ENCODE measurements around the gene PAX4.

Gene PAX4, protein sequence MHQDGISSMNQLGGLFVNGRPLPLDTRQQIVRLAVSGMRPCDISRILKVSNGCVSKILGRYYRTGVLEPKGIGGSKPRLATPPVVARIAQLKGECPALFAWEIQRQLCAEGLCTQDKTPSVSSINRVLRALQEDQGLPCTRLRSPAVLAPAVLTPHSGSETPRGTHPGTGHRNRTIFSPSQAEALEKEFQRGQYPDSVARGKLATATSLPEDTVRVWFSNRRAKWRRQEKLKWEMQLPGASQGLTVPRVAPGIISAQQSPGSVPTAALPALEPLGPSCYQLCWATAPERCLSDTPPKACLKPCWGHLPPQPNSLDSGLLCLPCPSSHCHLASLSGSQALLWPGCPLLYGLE
- 0 to 0.07 (median 0) reads per million in 18 experiments for total RNA-seq

- DNase-seq = no peak
Measured at GRCh38 chr7:127618042-127618441, at the start of gene PAX4. TSS of gene PAX4 (minus strand) at chr7:127618142. CDS start at chr7:127615928, 2,214 bp downstream.

- DNase-seq = peak in 1 of 2 donors; percentile 32
Measured at GRCh38 chr7:127667017-127667670, 49.2 kb upstream of the PAX4 start.

- DNase-seq = no peak
Measured at GRCh38 chr7:127666602-127667001, 48.7 kb upstream of the PAX4 start.

DNA sequence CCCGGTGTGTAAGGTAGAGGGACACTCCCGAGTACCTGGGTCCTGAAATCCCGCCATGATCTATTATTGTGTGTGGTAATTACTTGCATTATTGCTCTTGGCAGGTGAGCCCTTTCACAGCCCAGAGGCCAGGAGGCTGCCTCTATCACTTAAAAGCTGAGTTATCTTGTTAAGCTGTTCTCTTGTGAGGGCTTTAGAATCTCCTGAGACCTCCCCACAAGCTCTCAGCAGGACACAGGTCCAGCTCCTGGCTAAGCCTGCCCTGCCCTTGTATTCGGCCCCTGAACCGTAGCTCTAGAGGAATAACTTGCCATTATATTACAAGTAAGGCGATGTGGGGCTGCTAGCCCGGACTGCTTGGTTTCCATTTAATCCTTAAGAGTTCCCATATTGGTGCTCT is 48.0 kb upstream of the PAX4 start:
- DNase-seq = no peak

DNA sequence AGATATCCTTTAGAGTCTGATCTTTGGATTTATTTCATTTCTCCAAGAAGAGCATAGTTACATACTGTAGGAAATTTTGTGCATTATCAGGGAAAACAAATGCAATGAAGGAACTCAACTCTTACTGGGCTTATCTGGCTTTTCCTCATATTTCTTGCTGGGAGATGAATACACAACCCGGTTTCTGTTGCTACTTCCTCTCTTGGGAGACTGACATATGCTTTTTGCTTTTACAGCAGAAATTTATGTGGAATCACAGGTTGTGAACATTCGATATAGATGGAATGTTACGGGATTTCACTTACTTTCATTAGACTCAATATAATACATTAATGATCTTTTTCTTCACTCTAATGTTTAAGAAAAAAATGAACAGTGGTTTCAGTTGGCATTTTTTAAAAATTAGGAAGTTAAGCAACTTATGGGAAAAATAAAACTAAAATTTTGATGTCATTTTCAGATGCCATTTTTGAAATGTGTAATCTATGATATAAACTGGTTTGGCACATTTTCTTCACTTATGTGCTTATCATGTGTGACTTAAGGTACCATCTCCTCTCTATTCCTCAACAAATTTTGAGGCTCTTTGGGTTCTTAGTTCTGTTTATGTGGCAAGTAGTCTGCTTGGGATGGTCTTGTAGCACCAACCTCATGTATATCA is 41.2 kb upstream of the PAX4 start:
- peak; percentile 42 to 45 for DNase-seq

- no peak for DNase-seq
Measured at GRCh38 chr7:127657500-127657899, 39.6 kb upstream of the PAX4 start.

- no peak for DNase-seq
Measured at GRCh38 chr7:127655720-127656119, 37.8 kb upstream of the PAX4 start.

GRCh38 chr7:127654404-127655394 is 36.8 kb upstream of the PAX4 start:
- peak; percentile 22 to 27 for DNase-seq

GRCh38 chr7:127653396-127653795 is 35.5 kb upstream of the PAX4 start:
- no peak for DNase-seq

DNA sequence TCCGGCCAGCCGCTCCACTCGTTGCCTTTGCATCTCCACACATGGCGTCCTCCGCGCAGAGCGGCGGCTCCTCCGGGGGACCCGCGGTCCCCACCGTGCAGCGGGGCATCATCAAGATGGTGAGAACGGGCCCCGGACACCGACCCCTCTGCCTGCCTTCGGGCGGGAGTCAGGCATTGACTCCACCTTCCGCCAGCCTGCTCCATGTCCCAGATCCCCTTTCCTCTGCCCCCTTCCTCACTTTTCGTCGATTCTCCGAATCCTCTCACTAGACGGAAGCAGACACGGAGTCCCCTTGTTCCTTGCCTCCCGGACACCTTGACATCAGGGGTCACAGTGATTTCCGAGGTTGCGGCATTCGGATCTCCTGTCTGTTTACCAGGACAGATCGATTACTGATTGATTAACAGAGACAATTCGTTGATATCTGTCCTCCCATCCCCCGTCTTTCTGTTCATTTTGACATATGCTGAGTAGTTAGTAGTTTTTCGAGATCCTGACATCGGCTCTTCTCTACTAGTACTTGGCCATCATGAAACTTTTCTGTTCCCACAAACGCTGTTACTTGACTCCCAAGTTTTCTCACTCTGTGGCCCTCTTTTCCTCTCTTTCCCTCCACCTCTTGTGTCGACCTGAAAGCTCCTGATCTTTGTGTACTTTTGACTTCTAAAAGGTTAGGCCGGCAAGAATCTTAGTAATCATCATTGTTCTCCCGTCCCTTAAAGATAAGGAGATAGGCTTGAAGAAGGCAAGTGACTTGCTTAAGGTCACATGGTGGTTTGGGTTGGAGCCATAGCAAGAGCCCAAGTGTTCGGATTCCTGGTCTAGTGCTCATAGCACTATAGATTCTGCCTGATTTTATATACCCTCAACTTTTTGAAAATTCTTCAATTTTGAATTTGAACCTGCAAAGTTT is 34.6 kb upstream of the PAX4 start:
- DNase-seq = no peak

DNA sequence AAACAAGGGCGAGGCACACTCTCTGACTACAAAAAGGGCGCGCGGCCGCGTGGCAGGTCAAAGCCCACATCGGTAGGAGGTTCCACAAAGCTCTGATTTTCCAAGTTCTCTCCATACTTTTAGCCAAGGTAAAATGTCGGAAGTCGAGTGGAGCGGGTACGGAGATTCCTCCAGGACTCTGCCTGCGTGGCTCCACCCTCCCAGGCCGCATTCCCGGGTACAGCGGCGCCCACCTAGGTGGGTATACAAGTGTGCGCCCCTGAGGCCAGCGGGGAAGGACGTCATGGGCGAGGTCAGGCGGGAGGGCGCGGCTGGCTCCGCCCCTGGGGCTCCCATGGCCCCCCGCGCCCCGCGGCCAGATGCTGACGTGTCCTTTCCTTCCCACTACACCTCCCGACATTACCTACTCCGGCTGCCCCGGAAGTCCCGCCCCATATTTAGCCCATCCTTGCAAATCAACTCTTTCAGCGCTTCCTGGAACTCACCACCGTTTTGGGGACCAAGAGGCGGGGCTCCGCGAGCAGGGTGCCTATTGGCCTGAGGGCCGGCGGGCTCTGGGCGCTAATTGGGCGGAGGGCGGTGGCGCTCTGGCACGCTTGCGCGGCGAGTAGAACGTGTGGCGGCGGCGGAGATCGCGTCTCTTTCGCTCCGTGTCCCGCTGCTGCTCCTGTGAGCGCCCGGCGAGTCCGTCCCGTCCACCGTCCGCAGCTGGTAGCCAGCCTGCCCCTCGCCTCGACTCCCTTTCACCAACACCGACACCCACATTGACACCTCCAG is 33.8 kb upstream of the PAX4 start, which contains the start of gene SND1:
SND1 (plus strand) TSS at position 639 of the 777 bp plus-strand sequence. CDS start 180 bp downstream, outside the sequence.
- peak; percentile 99 for DNase-seq

DNA sequence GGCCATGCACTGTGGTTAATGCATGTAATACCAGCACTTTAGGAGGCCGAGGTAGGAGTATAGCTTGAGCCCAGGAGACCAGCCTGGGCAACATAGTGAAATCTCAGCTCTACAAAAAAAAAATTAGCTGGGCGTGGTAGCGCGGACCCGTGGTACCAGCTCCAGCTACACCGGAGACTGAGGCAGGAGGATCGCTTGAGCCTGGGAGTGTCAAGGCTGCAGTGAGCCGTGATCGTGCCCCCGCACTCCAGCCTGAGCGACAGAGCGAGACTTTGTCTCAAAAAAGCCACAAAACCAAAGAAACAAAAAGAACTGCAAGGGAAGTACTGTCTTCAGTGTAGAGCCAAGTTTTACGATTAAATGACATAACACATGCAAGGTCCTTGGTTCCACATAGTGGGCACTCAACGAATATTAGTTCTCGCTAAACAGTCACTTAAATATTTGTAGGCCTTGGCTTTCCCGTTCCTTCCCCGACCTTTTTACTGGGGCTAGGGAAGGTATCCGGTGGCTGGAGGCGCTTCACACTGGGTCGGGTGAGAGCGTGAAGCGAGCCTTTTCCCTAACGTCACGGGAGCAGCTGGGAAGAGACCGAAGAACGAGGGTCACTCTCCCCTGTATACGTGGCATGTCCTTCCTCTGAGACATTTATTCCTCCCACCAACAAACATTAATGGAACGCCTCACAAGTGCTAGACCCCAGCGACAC is 33.1 kb upstream of the PAX4 start:
- DNase-seq = peak; percentile 18 to 43

GRCh38 chr7:127648986-127649385 is 31.0 kb upstream of the PAX4 start:
- DNase-seq = no peak

- DNase-seq = no peak
Measured at GRCh38 chr7:127647636-127648035, 29.7 kb upstream of the PAX4 start.

- DNase-seq = no peak
Measured at GRCh38 chr7:127644484-127644883, 26.5 kb upstream of the PAX4 start.

DNA sequence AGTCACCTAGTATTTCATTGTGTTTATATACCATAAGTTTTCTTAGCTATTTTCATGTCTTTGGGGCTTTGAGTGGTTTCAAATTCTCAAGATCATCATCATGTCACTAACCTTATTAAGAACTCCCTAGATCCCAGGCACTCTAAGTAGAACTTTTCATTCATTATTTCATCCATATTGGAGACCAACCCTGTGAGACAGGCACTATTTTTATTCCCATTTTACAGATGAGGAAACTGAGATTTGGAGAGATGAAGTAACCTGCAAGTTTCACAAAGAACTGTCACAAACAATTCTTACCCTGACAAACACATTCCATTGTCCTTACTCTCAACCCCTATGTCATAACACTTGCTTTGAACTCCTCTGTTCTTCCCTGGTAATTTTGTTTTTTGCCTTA is 20.3 kb upstream of the PAX4 start:
- DNase-seq = no peak

DNA sequence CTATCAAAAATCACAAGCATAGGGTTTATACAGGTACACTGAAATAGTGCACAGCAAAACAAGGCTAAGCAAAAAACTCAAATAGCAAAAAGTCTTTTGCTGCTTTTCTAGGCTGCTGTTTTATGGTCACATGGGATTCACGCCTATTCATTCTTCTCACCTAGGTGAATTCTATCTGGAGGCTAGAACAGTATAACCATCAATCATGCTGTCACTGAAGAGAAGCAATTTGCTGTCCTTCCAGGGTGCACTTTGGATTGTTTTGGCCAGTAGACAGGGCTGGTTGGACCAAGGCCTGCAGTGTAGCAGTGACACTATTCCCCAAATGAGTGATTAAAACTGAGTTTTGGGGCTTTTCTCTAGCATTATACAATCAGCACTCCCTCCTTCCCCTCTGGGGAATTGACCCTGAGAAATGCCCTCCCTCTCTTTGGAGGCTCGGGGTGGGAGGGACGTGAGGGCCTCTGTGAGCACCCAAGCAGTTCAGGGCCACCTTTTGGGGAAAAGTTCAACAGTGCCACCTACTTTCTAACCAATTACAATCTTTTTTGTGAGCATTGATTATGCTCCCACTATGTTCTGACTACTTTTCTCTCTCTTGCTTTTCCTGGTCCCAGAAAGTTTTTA is 17.8 kb upstream of the PAX4 start:
- no peak for DNase-seq

DNA sequence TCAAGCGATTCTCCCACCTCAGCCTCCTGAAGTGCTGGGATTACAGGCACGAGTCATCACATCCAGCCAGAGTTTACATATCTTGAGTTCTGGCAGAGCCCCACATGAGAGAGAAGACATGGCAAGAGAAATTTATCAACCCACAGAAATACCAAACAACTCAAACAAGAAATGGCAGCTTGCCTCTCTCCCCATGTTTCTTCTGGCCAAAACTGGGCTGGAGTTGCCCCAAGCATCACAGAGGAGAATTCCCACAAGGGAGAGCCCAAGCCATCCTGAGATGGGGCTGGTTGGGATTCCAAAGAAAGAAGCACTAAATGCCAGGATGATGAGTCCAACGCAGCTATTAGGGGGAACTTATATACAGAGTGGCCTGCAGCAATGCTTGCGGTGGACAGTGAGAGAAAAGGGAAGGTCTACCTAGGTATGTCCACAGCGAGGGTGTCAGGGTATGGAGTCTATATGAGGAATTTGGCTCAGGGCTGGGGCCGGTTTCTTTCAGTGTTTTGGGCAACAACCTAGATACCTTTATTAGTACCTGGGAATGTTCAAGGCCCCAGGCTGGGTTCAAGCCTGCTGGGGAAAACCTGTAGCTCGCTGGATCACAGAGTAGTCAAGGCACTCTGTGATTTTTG is 14.5 kb upstream of the PAX4 start:
- no peak for DNase-seq

Data from inflammatory macrophage (primary cell).